ENCODE data around the gene ELMO2.

Gene ELMO2

GRCh38 chr20:46366826-46367225 is 39.6 kb downstream of the ELMO2 start:
- no peak for DNase-seq

- no peak for DNase-seq
These were observed 40.8 kb downstream of the ELMO2 start for GRCh38 chr20:46365487-46366220.

- DNase-seq: no peak
These were observed 41.5 kb downstream of the ELMO2 start for GRCh38 chr20:46364670-46365486.

GRCh38 chr20:46363874-46364669 is 42.3 kb downstream of the ELMO2 start:
- peak; percentile 74 for DNase-seq

GRCh38 chr20:46362921-46363867 is 43.2 kb downstream of the ELMO2 start:
- no peak for DNase-seq

- no peak for DNase-seq
These were observed 44.6 kb downstream of the ELMO2 start for GRCh38 chr20:46361811-46362210.

GRCh38 chr20:46361381-46361780 is 45.0 kb downstream of the ELMO2 start:
- no peak for DNase-seq

- DNase-seq: no peak
These were observed 47.1 kb downstream of the ELMO2 start for GRCh38 chr20:46359233-46359751.

- DNase-seq: no peak
These were observed 47.9 kb downstream of the ELMO2 start for GRCh38 chr20:46358346-46359058.

- DNase-seq: no peak
These were observed 49.3 kb downstream of the ELMO2 start for GRCh38 chr20:46357030-46357514.

GRCh38 chr20:46356195-46357029 is 50.0 kb downstream of the ELMO2 start:
- DNase-seq: no peak

GRCh38 chr20:46355778-46356177 is 50.6 kb downstream of the ELMO2 start:
- no peak for DNase-seq

- DNase-seq: no peak
These were observed 51.3 kb downstream of the ELMO2 start for GRCh38 chr20:46354920-46355654.

GRCh38 chr20:46354207-46354555 is 52.2 kb downstream of the ELMO2 start:
- no peak for DNase-seq

- no peak for DNase-seq
These were observed 52.8 kb downstream of the ELMO2 start for GRCh38 chr20:46353500-46354206.

GRCh38 chr20:46352370-46352938 is 54.0 kb downstream of the ELMO2 start:
- no peak for DNase-seq

- DNase-seq: no peak
These were observed 54.9 kb downstream of the ELMO2 start for GRCh38 chr20:46351357-46352058.

- no peak for DNase-seq
These were observed 55.5 kb downstream of the ELMO2 start for GRCh38 chr20:46350986-46351267.
